Activated CD8-positive, alpha-beta memory T cell treated with anti-CD3 and anti-CD28 coated beads, Interleukin-2, amount 50 U/mL, for 48 hours (primary cell): ENCODE measurements around the gene HIC1.
A peak's percentile ranks its signal among the peaks of the same experiment; 100 is the strongest.
"Not testable (repeated sequence)": the region's sequence is repeated elsewhere in the genome, so short reads cannot be mapped to it uniquely, and the experiment has no call there.

Experiments used
- DNase-seq: peaks from one replicate; pipeline ENCODE4 v3.0.0-alpha.2; 2020

HIC1 gene

GRCh38 chr17:2054512-2055291 lies at the start of gene HIC1:
TSS of gene HIC1 (plus strand) at chr17:2055103. CDS start at chr17:2056691, 1,588 bp downstream.
- peak; percentile 92 for DNase-seq

DNA sequence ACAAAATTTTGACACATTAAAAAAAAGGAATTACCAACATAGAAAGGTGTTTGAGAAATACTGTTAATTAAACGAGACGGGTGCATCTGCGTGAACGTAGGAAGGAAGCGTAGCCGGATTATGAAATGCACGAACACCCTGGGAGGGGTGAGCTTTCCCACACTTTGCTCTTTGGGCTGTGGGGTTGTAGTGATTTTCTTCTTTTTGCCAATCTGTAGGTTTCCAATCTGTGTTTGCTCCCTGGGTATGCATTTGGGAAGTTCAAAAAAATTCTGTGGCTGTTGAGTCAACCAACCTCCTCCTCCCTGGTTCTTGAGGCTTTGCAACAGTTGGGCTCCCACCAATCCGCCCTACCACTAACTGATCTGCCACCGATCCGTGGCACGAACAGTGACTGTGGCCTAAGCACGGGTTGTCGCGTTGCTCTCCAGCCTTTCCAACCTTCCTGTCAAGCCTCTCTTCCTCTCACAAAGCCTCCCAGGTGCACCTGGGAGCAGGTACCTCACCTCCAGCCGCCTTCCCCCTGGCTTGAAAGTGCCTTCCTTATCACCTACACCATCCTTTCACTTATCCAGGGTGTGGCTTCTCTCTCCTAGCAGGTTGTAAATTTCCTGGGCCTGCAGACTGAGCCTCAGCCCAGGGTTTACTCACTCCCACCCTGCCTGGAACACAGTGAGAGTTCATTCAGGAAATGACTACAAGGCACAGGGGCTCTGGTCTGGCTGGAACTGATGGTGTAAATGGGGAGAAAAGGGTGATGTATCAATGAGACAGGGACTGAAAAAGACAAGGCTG lies 46.4 kb upstream of the HIC1 start:
- DNase-seq = no peak

- DNase-seq = no peak
Observed at GRCh38 chr17:2009737-2010136, 45.2 kb upstream of the HIC1 start.

DNA sequence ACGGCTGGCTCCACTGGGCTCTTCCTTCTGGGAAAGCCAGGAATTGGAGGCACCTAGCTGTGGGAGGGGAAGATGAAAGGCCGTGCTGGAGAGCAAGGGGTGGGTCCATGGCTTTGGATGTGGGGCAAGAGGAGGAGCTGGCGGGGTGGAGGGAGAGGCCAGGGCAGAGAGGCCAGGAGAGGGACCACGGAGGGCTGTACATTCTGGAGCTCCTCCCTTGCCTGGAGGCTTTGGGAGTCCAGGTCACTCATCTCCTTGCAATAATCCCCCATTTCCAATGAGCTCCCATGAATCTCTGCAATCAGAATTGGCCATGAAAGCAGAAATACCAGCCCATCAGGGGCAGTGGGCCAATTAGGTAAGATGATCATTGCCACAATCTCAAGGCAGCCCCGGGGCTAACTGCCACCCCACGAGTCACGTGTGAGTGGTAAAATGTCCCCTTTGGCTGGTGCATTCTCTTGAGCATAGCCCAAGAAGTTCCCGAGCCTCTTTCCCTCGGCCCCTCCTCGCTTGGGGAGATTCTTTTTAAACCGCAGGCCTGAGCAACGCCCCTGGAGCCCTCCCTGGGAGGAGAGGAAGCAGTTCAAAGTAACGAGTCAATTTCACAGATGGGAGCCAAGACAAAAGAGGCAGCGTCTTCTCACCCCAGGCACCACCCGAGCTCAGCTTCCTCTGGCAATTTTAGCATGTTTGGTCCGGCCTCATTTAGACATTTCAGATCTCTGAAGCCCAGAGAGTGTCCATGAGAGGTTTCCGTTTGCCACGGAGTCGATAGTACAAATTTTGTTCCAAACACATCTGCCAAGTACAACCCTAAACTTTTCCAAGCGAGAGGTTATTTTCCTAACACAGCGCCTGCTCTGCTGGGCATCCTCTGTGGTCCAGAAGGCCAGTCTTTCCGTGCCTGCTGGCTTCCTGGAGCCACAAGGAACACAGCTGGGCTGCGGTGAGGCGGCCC lies 43.2 kb upstream of the HIC1 start:
- no peak for DNase-seq

- DNase-seq = no peak
Observed at GRCh38 chr17:2012499-2012898, 42.4 kb upstream of the HIC1 start.

DNA sequence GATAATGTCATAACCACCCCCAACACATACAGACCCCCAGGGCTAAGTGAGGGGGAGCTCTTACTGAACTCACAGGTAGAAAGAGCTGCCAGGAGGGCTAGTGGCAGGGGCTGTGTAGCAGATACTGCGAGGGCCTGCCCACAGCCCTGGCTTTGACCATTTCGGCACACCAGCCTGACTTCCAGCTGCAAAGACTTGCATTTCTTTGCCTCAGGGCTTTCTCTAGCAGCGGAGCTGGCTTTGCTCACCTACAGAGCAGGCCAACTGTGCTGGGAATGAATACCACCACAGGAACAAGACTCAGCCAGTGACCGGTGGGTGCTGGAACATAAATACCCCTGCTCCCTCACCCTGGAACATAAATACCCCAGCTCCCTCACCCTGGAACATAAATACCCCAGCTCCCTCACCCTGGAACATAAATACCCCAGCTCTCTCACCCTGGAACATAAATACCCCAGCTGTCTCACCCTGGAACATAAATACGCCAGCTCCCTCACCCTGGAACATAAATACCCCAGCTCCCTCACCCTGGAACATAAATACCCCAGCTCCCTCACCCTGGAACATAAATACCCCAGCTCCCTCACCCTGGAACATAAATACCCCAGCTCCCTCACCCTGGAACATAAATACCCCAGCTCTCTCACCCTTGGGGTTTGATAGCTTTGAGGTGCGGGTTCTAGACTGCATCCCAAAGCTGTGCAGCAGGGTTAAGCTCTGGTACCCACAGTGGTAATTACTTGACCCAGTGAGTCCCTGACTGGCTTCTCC lies 41.5 kb upstream of the HIC1 start:
- DNase-seq = not testable (repeated sequence)

DNA sequence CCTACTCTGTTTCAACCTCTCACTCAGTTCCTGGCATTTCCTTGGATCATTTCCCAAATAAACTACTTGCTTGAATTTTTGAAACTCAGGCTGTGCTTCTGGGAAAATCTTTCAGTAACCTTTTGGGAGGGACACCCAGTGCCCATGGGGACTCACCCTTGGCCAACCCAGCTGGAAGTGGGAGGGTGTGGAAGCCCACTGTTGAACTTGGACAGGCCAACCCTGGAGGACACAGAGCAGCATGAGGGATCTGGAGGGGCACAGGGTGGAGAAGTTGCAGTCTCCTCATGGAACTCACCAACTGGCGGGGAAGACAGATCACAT lies 40.9 kb upstream of the HIC1 start:
- DNase-seq = no peak

GRCh38 chr17:2015314-2015713 lies 39.6 kb upstream of the HIC1 start:
- DNase-seq = no peak

- DNase-seq = no peak
Observed at GRCh38 chr17:2016494-2016893, 38.4 kb upstream of the HIC1 start.

DNA sequence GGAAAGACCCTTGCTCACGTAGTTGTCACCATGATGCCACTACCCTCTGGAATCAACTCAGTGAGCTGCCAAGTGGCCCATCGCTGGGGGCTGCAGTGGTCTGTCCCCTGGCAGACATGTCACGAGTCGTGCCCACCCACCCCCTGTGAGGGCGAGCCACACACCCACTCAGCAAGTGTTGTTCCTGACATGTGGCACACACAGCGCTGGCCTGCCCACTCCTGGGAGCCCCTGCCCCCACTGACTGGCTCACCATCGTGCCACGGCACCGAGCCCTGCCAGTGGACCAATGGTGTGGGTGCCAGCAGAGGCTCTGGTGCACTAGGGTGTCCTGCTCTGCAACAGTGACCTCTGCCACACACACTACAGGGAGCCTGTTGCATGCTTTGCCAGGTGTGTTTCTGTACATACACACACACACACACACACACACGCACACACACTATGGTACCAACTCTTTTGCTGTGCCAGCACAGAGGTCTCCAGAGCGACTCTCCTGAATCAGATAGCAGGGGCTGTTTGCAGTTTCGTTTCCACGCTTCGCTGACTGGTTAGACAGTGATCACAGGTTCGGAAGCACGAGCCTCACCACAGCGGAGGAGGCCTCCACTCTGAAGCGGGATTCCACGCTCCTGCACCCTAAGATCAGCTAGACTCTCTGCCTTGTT lies 37.5 kb upstream of the HIC1 start:
- no peak for DNase-seq

DNA sequence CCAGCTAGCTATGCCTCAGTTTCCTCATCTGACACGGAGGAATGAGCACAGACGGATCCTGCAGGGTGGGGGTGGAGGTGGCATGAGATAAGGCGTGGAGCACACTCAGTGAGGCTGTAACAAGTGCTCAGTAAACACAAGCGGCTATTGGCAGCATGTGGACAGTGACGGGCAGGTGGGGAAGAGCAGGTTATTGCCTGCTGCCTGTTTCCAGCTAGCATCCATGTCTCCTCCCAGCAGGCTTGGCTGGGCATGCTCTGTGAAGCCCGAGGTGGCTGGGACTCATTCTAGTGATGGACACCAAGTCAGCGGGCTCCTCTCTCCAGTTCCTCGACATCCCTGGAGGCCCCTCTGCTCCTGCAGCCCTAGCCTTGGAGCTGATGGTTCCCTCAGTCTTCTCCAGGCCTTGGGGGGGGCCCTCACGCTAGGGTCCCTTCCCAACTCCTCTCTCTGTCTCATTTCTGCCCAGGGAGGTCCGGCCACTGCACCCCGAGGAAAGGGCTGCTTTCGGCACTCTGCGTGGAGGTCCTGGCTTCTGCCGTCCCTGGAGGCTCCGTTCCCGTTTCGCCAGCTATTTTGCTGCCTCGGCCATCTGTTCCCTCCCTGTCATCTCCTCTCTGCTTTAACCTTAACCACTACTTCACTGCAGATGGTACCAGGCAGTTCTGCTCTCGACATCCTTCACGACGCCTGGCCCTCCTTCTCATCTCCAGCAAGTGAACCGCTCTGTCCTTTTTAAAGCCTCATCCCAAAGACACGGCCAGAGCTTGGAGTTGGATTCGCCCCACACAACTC lies 36.0 kb upstream of the HIC1 start:
- no peak for DNase-seq

GRCh38 chr17:2019723-2020122 lies 35.2 kb upstream of the HIC1 start:
- no peak for DNase-seq

- no peak for DNase-seq
Observed at GRCh38 chr17:2020721-2021120, 34.2 kb upstream of the HIC1 start.

- DNase-seq = no peak
Observed at GRCh38 chr17:2022647-2023240, 32.2 kb upstream of the HIC1 start.

GRCh38 chr17:2023256-2023655 lies 31.6 kb upstream of the HIC1 start:
- DNase-seq = no peak

DNA sequence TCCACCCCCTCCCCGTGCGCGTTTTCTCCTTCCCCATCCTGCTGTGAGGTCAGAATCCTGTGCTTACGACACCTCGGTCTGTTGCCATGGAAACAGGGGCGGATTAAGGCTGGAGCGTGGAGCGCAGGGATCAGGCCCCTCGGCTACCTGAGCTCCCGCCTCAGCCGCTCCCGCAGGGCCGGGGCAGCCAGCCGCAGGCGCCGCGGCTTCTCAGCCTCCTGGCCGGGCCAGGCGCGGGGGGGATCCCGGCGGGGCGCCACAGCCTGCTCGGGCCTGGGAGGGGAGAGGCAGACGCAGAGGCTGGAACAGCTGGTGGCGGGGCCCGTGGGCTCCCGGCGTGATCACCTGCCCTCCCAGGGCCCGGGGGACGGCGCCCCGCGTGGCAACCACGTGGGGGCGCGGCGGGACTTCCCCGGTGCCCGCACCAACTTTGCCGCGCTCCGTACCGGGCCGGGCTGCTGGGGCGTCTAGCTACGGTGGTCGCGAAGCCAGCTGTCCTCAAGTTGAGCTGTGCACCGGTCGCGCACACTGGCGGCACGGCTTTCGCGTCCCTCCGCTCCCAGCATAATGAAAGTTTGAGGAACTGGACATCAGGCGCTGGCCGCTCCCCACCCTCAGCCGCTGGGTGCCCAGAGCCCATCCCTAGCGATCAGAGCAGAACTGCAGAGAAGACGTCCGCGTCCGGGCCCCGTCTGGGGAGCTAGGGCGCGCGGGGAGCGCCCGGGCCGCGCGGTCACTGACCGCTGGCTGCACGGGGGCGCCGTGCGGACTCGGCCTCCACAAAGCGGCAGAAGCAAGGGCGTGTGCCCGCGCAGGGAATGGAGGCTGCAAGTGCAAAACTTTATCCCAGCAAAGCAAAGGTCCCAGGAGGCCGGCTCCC lies 31.0 kb upstream of the HIC1 start:
- no peak for DNase-seq

DNA sequence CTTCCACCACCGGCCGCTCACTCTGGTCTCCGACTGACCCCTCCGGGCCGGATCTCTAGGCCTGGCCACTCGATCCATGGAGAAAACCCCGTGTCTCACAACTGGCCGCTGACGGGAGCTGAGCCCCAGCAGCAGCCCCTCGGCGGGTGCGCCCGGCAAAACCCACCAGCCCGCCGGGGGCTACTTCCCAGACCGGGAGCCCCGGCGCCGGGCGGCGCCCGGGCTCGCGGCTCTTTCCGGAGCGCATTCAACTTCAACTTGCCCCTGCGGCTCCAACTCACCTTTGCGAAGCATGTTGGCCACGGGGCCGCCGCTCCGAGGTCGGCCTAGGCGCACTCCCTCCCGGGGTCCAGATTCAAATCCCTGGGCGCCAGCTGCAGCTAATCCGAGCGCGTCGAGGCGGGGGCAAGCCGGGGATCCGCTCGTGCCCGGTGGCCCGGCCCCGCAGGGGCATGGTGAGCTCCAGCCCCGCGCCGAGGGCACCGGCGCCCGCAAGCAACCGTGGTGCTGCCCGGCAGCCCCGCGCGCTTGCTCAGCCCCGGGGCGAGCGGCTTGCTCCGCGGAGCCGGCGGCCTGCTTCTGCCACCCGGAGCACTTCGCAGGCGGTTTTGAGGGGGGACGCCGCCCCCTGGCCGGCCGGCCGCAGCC lies 30.2 kb upstream of the HIC1 start:
- no peak for DNase-seq

DNA sequence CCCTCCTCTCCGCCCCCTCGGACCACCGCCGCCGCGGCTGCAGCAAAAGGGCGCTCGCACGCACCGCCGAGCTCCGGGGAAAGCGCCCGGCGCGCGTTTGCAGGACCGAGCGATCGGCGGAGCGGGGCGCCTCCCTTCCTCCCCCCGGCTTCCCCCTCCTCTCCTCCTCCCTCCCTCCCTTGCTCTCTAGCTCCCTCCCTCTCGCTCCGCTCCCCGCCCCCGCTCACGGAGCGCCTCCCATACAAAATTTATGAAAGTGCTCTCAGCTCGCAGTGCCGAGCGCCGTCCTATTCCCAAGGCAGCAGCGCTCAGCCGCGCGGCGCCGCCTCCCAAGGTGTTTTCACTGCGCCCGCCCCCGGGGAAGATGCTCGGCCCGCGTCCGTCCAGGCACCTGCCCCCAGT lies 29.7 kb upstream of the HIC1 start, which contains the start of gene RTN4RL1:
Gene RTN4RL1 (minus strand): TSS at position 115 of the 402 bp plus-strand sequence. CDS start 469 bp downstream, outside the sequence.
- peak; percentile 71 for DNase-seq
